Measurements from ENCODE around the gene FARS2.

The FARS2 gene

GRCh38 chr6:5379647-5380242 is 118.4 kb downstream of the FARS2 start:
- DNase-seq = peak; percentile 7 to 19

GRCh38 chr6:5383856-5384255 is 122.5 kb downstream of the FARS2 start:
- no peak for DNase-seq

GRCh38 chr6:5384276-5384675 is 123.0 kb downstream of the FARS2 start:
- no peak for DNase-seq

- no peak for DNase-seq
Measured at GRCh38 chr6:5388326-5388725, 127.0 kb downstream of the FARS2 start.

GRCh38 chr6:5389086-5389745 is 127.9 kb downstream of the FARS2 start:
- DNase-seq = no peak

- DNase-seq = no peak
Measured at GRCh38 chr6:5390177-5390576, 128.9 kb downstream of the FARS2 start.

- DNase-seq = no peak
Measured at GRCh38 chr6:5394280-5394679, 133.0 kb downstream of the FARS2 start.

- no peak for DNase-seq
Measured at GRCh38 chr6:5395719-5396118, 134.4 kb downstream of the FARS2 start.

- DNase-seq = peak in 1 of 2 donors; percentile 52
Measured at GRCh38 chr6:5398530-5398929, 137.2 kb downstream of the FARS2 start.

GRCh38 chr6:5399391-5399790 is 138.1 kb downstream of the FARS2 start:
- no peak for DNase-seq

- DNase-seq = peak in 1 of 2 donors; percentile 4
Measured at GRCh38 chr6:5401845-5402738, 140.8 kb downstream of the FARS2 start.

GRCh38 chr6:5403076-5403475 is 141.8 kb downstream of the FARS2 start:
- DNase-seq = no peak

- no peak for DNase-seq
Measured at GRCh38 chr6:5403609-5404008, 142.3 kb downstream of the FARS2 start.

GRCh38 chr6:5405976-5406375 is 144.7 kb downstream of the FARS2 start:
- DNase-seq = no peak

GRCh38 chr6:5411414-5411813 is 150.1 kb downstream of the FARS2 start:
- no peak for DNase-seq

- DNase-seq = no peak
Measured at GRCh38 chr6:5412017-5412416, 150.7 kb downstream of the FARS2 start.

GRCh38 chr6:5412663-5413062 is 151.3 kb downstream of the FARS2 start:
- DNase-seq = no peak

- no peak for DNase-seq
Measured at GRCh38 chr6:5416250-5416649, 154.9 kb downstream of the FARS2 start.

GRCh38 chr6:5422321-5422915 is 161.1 kb downstream of the FARS2 start:
- peak in 1 of 2 donors; percentile 6 for DNase-seq

GRCh38 chr6:5423251-5423650 is 161.9 kb downstream of the FARS2 start:
- DNase-seq = no peak

- no peak for DNase-seq
Measured at GRCh38 chr6:5424726-5425125, 163.4 kb downstream of the FARS2 start.

GRCh38 chr6:5425267-5425666 is 164.0 kb downstream of the FARS2 start:
- DNase-seq = no peak

GRCh38 chr6:5425797-5426196 is 164.5 kb downstream of the FARS2 start:
- DNase-seq = no peak

Data from CD4-positive, alpha-beta T cell treated with Interleukin-4 for 1 hour (primary cell).